Superior temporal gyrus (tissue), 1 donor: ENCODE results near the gene CTNNBL1.

ENCODE experiments used
- DNase-seq: peaks from one replicate; pipeline ENCODE4 v3.0.0-alpha.2; 2016; ENCODE audit errors: extremely low spot score

The CTNNBL1 gene

DNA sequence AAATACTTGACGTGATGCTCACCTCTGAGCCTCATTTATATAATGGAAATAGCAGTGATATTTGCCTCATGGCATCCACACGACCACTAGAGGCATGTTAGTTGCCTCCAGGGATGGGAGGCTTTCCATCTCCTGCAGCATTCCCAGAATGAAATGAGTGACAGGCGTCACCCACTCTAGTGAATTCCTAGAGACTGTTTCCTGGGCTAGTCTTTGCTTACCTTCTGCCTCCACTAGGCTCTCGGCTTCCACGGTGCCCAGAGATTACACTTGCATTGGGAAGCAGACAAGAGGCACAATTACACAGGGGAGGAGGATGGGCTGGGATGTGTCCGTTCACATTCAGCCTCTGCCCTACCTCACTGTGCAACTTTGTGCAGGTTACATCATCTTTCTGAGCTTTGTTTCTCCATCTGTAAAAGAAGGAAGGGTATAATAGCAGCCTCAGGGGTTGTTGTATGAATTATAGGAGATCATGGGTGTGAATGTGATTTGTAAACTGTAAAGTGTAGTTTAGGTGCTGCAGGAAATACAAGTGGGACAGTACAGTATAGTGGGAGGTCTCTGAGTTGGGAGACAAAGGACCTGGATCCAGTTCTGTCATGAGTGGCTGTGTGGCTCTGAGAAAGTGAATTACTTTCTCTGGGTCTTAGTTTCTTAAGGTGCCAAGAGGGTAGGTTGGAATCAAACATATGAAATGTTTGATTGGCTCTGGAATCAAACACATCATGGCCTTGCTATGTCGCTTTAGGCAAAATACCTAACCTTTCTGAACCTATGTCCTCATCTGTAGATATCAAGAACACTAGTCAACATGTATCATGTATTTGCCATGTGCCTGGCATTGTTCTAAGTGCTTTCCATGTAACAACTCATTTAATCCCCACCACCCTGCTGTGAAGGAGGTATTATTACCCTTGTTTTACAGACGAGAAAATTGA is 205.5 kb downstream of the CTNNBL1 start:
- no peak for DNase-seq

DNA sequence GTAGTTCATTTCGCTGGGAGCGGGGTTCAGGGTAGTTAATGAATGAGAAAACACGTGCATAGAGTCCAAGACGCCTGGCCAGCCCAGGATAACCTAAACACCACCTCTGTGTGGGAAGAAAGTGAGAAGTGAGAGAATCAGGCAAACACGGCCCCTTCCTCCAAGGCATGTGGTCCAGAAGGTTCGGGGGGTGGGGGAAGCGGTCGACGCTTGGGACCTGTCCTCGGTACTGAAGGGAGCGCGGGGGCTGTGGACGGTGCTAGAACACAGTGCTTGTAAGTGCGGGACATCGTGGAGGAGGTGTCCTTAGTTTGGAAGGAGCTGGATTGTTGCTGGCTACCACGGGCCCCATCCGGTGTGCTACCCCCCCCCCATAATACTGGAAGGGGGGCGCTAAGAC is 207.4 kb downstream of the CTNNBL1 start:
- DNase-seq = no peak

DNA sequence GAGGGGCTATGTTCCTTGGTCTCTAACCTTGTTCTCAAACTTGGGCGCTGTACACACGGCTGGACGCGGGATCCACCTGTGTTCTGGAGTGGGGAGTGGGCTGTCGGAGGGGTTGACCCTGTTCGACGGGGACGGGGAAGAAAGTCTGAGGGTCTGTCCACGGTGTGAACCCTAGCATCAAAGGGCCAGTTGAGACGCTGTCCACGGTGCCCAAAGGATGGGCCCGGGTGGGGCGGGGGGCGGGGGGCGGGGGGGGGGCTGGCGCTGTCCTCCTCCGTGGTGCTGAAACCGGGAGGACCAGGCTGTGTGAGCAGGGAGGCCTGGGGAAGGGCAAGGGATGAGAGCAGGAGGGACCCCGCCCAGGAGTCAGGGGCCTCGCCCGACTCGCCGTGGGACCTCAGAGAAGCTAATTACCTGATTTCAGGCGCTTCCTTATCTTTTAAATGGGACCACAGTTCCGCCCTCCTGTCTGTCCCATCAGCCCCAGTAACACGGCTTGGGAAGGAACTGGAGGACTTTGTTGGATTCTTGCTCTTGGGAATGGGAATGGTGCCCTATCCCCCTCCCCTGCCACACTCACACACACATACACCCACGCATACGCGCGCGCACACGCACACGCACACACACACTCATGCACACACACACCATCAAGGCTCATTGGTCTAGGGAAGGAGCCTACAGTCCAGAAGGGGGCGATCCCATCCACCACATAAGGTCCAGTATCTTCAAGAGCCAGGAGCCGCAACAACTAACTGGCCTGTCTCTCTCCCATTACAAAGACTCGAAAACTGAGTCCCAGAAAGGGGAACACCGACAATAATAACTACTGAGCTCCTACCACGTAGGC is 208.0 kb downstream of the CTNNBL1 start:
- DNase-seq = no peak

DNA sequence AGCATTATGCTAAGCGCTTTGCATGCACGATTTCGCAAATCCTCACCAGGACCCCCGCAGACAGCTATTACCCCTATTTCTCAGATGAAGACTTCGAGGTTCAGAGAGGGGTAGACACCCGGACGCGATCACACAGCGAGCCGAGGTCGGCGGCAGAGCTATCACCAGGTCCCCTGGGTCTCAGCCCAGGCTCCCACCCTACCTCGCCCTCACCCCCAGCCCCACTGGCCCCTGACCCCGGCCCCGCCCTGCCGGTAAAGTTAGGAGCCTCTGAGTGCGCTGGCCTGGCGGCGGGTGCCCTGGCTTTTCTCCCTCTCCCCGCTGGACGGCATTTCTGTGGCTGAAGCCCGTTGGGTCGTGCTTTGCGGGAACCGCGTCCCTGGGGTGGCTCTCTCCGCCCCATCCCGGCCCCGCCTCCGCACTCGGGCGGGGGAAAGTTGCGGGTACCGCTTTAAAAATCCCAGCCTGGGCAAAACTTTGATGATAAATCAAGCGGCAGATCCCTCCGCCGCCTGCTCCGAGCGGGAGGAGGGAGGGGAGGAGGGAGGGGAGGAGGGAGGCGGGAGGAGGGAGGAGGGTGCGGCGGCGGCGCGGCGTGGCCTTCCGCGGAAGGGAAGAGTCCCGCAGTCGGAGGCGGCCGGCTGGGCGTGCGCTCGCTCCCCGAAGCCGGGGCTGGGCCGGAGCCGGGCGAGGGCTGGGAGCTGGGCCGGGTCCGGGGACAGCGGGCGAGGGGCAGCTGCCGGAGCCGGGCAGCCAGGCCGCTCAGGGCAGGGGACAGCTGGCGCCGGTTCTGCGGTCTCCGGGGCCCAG is 208.9 kb downstream of the CTNNBL1 start, which contains the start of gene VSTM2L:
Gene VSTM2L, plus strand, starts transcription at position 624 of the 810 bp plus-strand sequence. CDS start 224 bp downstream, outside the sequence.
- DNase-seq = no peak

DNA sequence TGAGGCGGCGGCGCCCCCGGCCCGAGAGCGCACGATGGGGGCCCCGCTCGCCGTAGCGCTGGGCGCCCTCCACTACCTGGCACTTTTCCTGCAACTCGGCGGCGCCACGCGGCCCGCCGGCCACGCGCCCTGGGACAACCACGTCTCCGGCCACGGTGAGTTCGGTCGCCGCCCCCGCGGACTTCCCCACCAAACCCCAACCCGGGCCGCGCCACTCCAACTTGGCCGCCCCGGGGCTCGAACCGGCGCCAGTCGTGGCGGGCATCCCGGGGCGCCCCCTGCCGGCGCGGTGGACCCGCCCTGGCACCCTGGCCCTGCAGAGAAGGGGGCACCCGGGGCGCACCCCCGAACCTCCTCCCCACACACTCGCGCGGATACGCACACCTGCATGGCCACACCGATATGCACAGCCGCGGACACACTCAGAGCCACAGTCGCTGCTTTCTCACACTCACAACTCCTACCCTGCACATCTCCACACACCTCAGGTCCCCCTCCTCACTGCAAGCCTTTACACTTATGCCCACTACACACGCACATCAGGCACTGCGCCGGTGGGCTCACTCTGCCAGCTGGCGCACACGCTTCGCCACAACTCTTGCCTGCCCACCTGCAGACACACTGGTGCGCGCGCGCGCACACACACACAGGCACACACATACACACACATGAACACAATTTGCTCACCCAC is 209.6 kb downstream of the CTNNBL1 start:
- DNase-seq = no peak

DNA sequence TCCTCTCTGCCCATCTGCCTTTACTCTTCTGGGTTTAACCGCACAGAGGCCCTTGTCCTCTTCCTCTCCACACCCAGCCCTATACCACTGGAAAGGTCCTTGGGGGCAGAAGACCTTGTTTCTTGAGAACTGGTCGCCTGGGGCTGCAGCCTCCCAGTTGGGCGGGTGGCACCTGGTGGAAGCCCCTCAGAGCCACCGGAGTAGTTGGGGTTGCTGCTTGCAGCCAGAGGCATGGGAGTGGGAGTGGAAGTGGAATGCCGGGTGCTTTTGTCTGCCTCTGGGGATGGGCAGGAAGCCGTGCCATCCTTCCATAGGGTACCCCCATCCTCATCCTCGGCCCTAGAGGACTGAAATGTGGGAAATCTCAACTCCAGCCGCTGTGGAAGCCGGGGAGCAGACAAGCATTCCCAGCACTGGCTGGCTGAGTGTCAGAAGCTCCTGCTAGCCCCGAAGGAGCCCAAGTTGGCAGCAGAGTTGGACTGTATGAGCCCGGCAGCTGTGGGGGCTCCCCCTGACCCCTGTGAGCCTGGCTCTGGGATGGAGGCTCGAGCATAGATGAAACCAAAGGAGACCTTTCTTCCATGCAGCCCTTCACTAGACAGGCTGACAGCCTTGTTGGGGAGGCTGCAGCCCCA is 210.3 kb downstream of the CTNNBL1 start:
- no peak for DNase-seq

DNA sequence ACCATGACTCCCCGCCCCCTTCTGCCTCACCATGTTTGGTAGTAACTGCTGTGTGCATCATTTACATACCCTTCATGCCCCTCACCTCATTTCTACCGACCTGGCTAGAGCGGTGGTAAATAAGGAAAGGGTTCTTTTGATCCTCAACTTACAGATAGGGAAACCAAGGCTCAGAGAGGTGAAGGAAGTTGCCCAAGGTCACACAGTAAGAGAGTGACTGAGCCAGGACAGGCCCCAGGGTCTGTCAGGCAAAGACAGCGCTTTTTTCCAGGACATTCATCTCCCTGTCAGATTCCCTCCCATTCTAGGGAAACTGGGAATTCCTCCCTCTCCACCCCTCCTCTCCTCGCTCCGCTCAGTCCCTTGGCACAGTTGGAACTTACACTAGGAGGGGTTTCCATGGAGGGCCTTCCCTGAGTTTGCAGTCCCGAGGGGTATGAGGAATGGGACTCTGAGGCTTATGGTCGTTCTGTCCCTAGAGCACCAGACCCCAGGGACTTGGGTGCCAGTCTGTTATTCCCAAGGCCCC is 211.1 kb downstream of the CTNNBL1 start:
- no peak for DNase-seq

DNA sequence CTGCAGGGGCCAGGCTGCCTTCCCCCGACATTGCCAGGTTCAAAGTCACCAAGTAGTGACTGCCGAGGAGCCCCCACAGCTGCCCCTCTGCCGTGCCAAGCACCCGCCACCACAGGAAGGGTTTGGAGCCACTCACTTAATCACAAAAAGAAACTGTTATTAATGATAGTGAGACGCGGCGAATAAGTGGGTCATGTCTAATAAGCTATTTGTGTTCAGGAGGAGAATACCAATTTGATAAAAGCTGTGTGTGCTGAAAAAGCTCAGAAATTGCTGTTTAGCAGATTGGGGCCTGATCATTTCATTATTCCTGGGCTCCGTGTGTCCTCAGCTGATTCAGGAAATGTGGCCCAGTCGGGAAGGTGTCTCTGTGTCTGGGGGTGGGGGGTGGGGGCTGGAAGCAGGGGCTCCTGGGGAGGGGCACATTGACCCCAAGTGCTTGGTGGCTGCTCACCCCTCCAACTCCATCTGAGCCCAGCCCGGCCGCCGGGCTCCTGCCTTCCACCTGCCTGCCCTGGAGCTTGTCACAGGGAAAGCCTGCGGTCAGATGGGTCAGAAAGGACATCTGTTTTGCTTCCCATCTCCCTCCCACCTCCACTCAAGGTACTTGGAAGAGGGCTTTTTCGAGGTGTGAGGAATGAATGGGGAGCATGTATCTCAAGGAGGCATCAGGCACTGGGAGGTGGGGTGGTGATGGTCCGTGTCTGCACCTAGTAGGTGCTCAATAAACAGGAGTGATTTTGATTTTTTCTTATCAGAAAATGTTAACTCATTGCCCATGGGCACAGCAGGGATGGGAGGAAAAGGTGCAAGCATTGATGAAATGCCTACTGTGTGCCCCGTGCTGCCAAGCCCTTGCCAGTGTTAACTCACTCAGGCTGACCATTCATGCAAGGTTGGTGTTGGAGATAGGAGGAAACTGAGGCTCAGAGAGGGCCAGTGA is 212.1 kb downstream of the CTNNBL1 start:
- DNase-seq = no peak

DNA sequence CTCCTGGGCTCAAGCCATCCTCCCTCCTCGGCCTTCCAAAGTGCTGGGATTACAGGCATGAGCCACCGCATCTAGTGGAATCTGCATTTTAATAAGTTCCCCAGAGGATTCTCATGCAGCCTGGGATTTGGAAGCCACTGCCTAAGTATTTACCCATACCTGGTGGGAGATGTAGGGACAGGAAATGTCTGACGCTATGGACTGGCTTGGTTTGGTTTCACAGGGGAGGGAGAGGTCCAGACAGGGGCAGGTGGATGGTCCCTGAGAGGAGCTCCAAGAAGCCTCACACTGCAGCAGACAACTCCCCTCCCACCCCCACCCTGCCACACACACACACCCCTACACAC is 213.5 kb downstream of the CTNNBL1 start:
- no peak for DNase-seq

DNA sequence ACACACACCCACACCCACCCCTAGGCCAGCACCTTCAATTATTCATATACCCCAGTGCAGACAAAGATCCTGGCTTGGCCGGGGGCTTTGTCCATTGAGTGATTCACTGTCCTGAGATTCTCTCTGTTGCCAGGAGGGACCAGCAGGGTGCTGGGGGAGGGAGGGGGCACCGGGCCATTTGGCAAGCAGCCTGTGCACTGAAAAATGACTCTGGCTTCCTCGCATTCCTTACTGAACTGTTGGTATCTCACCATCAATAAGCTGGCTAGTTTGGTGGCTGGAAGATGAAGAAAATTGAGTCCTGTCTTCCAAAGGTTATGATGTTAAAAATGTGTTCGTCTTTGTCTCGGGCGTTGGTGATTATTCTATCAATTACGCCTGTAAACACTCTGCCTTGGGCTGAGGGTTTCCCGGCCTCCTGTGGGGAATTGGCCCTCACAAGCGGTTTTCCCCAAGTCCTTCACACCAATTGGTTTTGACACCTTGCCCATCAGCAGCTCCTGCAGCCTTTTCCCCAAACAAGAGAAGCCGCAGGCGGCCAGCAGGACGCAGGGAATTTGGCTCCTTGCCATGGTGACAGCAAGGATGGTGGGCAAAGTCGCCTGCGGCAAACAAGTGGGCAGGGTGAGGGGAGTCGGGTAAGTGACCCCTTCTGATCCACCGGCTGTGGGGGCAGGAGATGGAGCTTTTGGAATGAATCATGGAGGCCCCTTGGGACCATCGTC is 214.0 kb downstream of the CTNNBL1 start:
- DNase-seq = no peak

DNA sequence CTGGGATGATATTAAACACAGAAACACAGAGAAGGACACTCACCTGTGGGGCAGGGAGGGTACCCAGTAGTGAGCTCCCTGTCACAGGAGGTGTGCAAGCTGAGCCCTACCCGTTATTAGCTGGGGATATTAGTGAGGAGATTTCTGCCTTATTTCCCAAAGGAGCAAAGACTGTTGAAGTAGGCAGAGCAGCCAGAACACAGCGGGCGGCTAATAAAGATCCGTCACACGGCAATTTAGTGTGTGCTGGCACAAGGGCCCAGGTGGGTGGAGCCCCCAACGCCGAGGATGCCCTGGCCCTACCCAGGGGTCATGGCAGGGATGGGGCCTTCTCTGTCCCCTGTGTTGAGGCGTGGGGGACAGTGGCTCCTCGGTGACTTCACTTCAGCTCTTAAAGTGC is 217.4 kb downstream of the CTNNBL1 start:
- no peak for DNase-seq

DNA sequence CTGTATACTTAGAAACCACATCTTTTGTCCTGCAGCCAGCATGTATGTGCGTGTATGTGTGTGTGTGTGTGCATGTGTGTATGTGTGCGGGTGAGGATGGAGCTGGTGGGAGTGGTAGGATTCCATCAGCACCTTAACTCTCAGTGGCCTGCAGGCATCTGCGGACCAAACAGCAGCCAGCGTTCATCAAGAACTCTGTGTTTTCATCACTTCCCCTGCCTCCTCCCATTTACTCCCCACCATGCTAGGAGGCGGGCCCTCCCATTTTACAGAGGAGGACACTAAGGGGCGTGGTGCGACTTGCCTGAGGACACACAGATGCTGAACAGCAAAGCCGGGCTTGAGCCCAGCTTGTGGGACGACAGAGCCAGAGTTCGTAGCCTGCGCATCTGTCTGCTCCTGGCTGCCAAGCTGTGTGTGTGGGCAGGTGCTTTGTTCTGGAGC is 218.0 kb downstream of the CTNNBL1 start:
- DNase-seq = no peak

DNA sequence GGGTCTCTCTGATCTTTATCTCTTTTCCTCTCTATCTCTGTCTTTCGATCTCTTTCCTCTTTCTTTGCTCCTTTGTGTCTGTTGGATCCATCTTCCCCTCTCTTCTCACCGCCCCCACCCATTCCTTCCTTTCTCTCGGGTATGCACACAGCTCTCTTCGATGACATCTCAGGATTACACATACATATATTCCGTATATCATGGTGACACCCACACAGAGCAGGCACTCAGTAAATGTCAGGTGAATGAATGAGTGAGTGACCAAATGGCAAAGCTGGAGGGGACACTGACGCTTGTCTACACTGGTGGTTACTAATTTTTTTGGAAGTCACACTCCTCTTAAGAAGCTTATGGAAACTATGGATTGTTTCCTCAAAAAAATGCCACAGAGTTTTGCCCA is 219.0 kb downstream of the CTNNBL1 start:
- DNase-seq = no peak

DNA sequence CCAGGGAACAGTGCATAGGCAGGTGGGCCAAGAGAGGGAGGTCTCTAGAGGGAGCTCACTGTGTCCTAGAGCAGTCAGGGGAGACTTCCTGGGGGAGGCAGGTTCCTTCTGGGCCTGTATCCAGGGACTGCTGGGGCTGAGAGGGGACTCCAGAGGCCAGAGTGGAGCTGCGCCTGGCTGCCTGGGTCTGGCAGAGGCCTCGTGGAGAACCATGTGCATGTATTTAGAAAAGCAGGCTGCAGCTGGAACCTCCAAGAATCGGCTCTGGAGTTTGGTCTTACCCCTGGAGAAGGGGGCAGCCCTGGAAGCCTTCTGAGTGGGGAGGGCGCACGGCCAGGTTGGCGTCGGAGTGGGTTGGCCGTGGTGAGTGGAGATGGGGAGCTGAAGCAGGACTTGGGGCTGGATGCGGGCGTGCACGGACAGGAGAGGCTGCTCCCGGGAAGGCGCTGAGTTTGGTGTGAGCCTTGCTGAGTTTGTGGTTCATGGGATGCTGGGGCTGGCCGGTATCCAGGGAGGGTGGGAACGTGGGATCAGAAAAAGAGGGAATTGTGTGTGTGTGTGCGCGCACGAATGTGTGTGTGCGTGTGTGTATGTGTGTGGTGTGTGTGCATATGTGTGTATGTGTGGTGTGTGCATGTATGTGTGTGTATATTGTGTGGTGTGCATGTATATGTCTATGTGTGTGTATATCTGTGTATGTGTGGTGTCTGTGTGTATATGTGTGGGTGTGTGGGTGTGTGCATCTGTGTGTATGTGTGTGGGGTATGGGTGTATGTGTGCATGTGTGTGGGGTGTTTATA is 219.9 kb downstream of the CTNNBL1 start:
- DNase-seq = no peak

DNA sequence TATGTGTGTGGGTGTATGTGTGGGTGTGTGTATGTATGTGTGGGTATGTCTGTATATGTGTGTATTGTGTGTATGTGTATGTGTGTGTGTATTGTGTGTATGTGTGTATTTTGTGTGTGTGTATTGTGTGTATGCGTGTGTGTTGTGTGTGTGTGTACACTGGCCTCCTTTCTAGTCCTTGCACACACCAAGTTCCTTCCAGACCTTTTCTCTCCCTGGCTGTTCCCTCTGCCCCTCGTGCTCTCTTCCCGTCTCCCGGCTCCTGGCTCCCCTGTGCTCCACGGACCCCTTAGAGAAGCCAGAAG is 220.5 kb downstream of the CTNNBL1 start:
- DNase-seq = no peak

DNA sequence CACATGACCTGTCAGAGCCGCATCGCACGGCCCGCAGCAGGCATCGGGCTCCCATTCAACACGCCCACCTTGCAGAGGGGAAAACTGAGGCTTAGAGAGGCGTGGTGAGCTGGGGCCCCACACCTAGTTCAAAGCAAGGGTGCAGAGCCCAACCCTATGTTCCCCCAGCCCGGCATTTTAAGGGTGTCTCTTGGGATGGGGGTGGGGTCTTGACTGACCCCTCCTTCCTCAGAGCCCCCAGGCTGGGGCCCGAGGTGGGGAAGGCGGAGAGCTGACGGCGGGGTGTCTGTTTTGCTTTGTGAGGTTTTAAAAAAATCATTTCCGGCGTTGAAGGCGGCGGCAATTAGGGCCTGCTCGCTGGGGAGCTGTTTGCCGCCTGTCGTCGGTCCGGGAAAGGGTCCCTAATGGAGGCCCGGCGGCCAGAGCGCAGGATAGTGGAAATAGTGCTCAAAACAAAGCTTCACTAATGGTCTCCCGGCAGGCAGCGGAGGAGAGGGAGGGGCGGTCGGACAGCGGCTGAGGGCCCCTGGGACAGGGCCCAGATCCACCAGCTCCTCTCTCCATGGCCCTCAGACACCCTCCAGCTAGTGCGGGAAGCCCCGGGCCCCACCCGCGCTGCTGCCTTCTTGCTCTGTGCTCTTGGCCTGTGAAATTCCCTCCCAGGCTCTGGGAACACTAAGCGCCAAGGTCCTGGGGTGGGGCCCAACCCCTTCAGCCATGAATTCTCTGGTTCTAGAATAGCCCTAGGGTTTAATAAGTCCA is 221.0 kb downstream of the CTNNBL1 start:
- no peak for DNase-seq

DNA sequence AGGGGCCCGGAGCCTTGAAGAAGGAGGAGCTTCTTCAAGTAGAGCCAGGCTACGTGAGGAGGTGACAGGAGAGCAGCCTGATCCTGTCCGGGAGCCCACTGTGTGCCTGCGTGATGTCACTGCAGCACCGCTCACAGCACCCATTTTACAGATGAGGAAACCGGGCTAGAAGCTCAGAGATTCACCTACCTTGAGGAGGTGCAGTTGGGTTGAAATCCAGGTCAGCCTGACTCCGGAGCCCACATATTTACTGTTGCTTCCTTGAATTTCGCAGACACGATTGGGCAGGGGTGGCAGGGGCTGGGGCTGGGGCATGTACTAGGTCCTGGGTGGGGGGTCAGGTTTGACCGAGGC is 221.6 kb downstream of the CTNNBL1 start:
- no peak for DNase-seq
